Measurements from ENCODE around the gene GLOD4. TPM values are rescaled to one million over a fixed set of nuclear protein-coding genes. Genes with fewer than 3 reads are reported as not detected.
"Not testable (repeated sequence)": the region's sequence is repeated elsewhere in the genome, so short reads cannot be mapped to it uniquely, and the experiment has no call there.

Gene GLOD4
- total RNA-seq, 1 experiment from 2014 or later = 33.8 TPM

GRCh38 chr17:760371-760770 is 21.7 kb downstream of the GLOD4 start:
- CTCF ChIA-PET = no interaction called here
- intact Hi-C loops (cut with micrococcal nuclease) = no loop called here
- no peak overlapping the region for H3K4me3 ChIP-seq (ENCODE audit: low read length)
- H3F3A ChIP-seq (ENCODE audit: low read length, unreplicated experiment) = no peaks in the 10 kb centered on the region
- H3K27ac ChIP-seq (ENCODE audit: low read length) = no peak overlapping the region
- H3K79me2 ChIP-seq (ENCODE audit: low read length) = no peaks in the 10 kb centered on the region
- DNase-seq = no peak
- no peak overlapping the region for H2AFZ ChIP-seq (ENCODE audit: low read length)
- no peaks in the 10 kb centered on the region for H3K9me3 ChIP-seq (ENCODE audit: low read length)
- no peaks in the 10 kb centered on the region for H3K4me1 ChIP-seq (ENCODE audit: insufficient read depth, low read length)
- TF ChIP-seq EZH2 (IDR thresholded peaks at IDR 0.05; ENCODE audit: low read length, unreplicated experiment) (no peak), EZH2phosphoT487 (IDR thresholded peaks at IDR 0.05; ENCODE audit: borderline replicate concordance, low read length) (no peak)
- TF ChIP-seq, protein P1, sequence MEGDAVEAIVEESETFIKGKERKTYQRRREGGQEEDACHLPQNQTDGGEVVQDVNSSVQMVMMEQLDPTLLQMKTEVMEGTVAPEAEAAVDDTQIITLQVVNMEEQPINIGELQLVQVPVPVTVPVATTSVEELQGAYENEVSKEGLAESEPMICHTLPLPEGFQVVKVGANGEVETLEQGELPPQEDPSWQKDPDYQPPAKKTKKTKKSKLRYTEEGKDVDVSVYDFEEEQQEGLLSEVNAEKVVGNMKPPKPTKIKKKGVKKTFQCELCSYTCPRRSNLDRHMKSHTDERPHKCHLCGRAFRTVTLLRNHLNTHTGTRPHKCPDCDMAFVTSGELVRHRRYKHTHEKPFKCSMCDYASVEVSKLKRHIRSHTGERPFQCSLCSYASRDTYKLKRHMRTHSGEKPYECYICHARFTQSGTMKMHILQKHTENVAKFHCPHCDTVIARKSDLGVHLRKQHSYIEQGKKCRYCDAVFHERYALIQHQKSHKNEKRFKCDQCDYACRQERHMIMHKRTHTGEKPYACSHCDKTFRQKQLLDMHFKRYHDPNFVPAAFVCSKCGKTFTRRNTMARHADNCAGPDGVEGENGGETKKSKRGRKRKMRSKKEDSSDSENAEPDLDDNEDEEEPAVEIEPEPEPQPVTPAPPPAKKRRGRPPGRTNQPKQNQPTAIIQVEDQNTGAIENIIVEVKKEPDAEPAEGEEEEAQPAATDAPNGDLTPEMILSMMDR (conservative IDR thresholded peaks at IDR 0.05; ENCODE audit: low read depth, low read length) = no peak
- no peaks in the 10 kb centered on the region for H3K9me2 ChIP-seq (replicated peaks; ENCODE audit: low read length)
- no peak for ATAC-seq
- POLR2A ChIA-PET (ENCODE audit: unreplicated experiment) = no interaction called here
- no peaks in the 10 kb centered on the region for H4K20me1 ChIP-seq (ENCODE audit: low read length)
- no peaks in the 10 kb centered on the region for H3K36me3 ChIP-seq (ENCODE audit: low read depth, low read length)
- no peak overlapping the region for H3K4me2 ChIP-seq (ENCODE audit: low read length)
- BruUV-seq (replicated peaks) = no TSS peak
- no peaks in the 10 kb centered on the region for H3K27me3 ChIP-seq (ENCODE audit: low read length)
- no peak overlapping the region for H3K9ac ChIP-seq (ENCODE audit: low read length)

DNA sequence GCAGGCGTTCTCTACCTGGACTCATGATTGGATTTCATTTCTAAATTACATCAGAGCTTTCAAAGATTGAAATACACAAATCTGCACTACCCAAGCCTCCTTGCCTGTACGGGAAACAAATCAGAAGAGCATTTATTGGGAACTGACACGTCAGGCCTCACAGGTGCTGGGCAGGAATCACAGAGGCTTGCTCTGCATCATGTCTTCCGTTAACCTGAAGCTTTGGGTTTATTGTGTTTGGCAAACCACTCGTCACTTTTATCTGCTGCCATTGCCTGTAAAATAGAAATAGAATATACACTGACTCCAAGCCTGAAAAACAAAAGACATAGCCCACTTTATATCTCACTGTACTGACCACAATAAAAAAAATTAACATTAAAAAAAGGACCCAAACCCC is 22.1 kb downstream of the GLOD4 start:
- Histone ChIP-seq H3K9me3 (ENCODE audit: low read length) (no peaks in the 10 kb centered on the region), H3K79me2 (ENCODE audit: low read length) (no peaks in the 10 kb centered on the region), H3K4me2 (ENCODE audit: low read length) (no peak overlapping the region), H3K27me3 (ENCODE audit: low read length) (no peaks in the 10 kb centered on the region), H3K9me2 (replicated peaks; ENCODE audit: low read length) (no peaks in the 10 kb centered on the region), H3K36me3 (ENCODE audit: low read depth, low read length) (no peaks in the 10 kb centered on the region), H3F3A (ENCODE audit: low read length, unreplicated experiment) (no peaks in the 10 kb centered on the region), H3K4me3 (ENCODE audit: low read length) (no peak overlapping the region), H2AFZ (ENCODE audit: low read length) (no peak overlapping the region), H3K9ac (ENCODE audit: low read length) (no peak overlapping the region), H3K27ac (ENCODE audit: low read length) (no peak overlapping the region), H4K20me1 (ENCODE audit: low read length) (no peaks in the 10 kb centered on the region), H3K4me1 (ENCODE audit: insufficient read depth, low read length) (no peaks in the 10 kb centered on the region)
- TF ChIP-seq, protein P1 (conservative IDR thresholded peaks at IDR 0.05; ENCODE audit: low read depth, low read length) = no peak
- no peak for TF ChIP-seq EZH2 (IDR thresholded peaks at IDR 0.05; ENCODE audit: low read length, unreplicated experiment)
- TF ChIP-seq EZH2phosphoT487 (IDR thresholded peaks at IDR 0.05; ENCODE audit: borderline replicate concordance, low read length) = no peak
- ChIA-PET POLR2A (ENCODE audit: unreplicated experiment) (no interaction called here), CTCF (no interaction called here)
- DNase-seq = no peak
- intact Hi-C loops (cut with micrococcal nuclease) = no loop called here
- BruUV-seq (replicated peaks) = no TSS peak
- no peak for ATAC-seq

GRCh38 chr17:756010-756567 is 26.0 kb downstream of the GLOD4 start:
- BruUV-seq (replicated peaks); CTCF ChIA-PET; H3K9ac ChIP-seq (ENCODE audit: low read length); H3K36me3 ChIP-seq (ENCODE audit: low read depth, low read length); ATAC-seq; H3K4me3 ChIP-seq (ENCODE audit: low read length); H3K4me1 ChIP-seq (ENCODE audit: insufficient read depth, low read length); H2AFZ ChIP-seq (ENCODE audit: low read length); H3K4me2 ChIP-seq (ENCODE audit: low read length); DNase-seq; H3K9me2 ChIP-seq (replicated peaks; ENCODE audit: low read length); intact Hi-C loops (cut with micrococcal nuclease); H3K27me3 ChIP-seq (ENCODE audit: low read length); POLR2A ChIA-PET (ENCODE audit: unreplicated experiment); H3K79me2 ChIP-seq (ENCODE audit: low read length); H3F3A ChIP-seq (ENCODE audit: low read length, unreplicated experiment); H4K20me1 ChIP-seq (ENCODE audit: low read length); H3K27ac ChIP-seq (ENCODE audit: low read length); H3K9me3 ChIP-seq (ENCODE audit: low read length): not testable (repeated sequence)

DNA sequence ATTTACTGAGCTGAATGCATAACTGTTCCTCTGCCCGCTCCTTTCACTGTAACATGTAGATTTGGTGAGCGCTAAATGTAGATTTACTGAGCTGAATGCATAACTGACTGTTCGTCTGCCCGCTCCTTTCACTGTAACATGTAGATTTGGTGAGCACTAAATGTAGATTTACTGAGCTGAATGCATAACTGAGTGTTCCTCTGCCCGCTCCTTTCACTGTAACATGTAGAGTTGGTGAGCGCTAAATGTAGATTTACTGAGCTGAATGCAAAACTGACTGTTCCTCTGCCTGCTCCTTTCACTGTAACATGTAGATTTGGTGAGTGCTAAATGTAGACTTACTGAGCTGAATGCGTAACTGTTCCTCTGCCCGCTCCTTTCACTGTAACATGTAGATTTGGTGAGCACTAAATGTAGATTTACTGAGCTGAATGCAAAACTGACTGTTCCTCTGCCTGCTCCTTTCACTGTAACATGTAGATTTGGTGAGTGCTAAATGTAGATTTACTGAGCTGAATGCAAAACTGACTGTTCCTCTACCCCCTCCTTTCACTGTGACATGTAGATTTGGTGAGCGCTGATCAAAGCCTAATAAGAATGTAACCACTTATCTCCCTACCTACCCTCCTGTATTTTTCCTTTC is 26.6 kb downstream of the GLOD4 start:
- DNase-seq; H3K9me3 ChIP-seq (ENCODE audit: low read length); H3F3A ChIP-seq (ENCODE audit: low read length, unreplicated experiment); ATAC-seq; BruUV-seq (replicated peaks); H3K4me2 ChIP-seq (ENCODE audit: low read length); H3K27me3 ChIP-seq (ENCODE audit: low read length); H3K27ac ChIP-seq (ENCODE audit: low read length); H3K36me3 ChIP-seq (ENCODE audit: low read depth, low read length); POLR2A ChIA-PET (ENCODE audit: unreplicated experiment); H3K9ac ChIP-seq (ENCODE audit: low read length); intact Hi-C loops (cut with micrococcal nuclease); H2AFZ ChIP-seq (ENCODE audit: low read length); H3K4me1 ChIP-seq (ENCODE audit: insufficient read depth, low read length); CTCF ChIA-PET; H4K20me1 ChIP-seq (ENCODE audit: low read length); H3K9me2 ChIP-seq (replicated peaks; ENCODE audit: low read length); H3K4me3 ChIP-seq (ENCODE audit: low read length): not testable (repeated sequence)
- peaks cover 16% of the 10 kb centered on the region for H3K79me2 ChIP-seq (ENCODE audit: low read length)
